ENCODE data around the gene ARHGDIA. TPM values are rescaled to one million over a fixed set of nuclear protein-coding genes. Genes with fewer than 3 reads are reported as not detected.

Gene ARHGDIA
- total and polyA plus RNA-seq, 10 donors: 131 to 392 (median 235) TPM

DNA sequence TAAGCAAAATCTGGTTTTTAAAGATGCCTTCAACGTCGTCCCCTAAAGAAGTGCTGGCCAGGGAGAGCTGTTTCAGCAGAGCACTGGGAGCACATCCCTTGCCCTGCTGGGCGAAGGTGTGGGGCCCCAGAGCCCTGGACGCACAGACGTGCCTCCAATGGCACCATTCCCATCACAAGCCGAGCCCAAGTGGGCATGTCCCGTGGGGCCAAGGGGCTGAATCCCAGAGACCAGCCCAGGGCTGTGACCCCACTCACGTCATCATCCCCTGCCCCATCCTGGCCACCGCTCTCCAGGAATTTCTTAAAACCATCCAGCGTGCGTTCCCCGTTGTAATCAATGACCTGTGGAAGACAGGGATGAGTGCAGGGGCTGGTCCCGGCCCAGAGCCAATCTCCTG, 26.2 kb downstream of the ARHGDIA start:
- intact Hi-C loops (cut with DNase I; ENCODE audit: low total_unique reads): no loop called here
- no peak for TF ChIP-seq POLR2A (IDR thresholded peaks at IDR 0.05)
- peak; percentile 0 to 42 (median 20) for TF ChIP-seq POLR2AphosphoS5 (IDR thresholded peaks at IDR 0.05)
- no peaks in the 10 kb centered on the region for H3K27me3 ChIP-seq (replicated peaks in 1 of 7)
- peak overlapping the region in 2 of 8 donors; percentile 47 to 54 for H3K27ac ChIP-seq
- peaks cover 0 to 82% (median 75%) of the 10 kb centered on the region in 6 donors for H3K36me3 ChIP-seq
- no peaks in the 10 kb centered on the region for H3K9me3 ChIP-seq
- peaks cover 0 to 53% (median 27%) of the 10 kb centered on the region in 6 donors for H3K4me1 ChIP-seq
- no peak overlapping the region for H3K4me3 ChIP-seq
- DNase-seq: peak; percentile 53
- WGBS, 5 donors: 90 to 94% (median 92%) methylated on average over 11 to 13 of the region's 13 CpGs

DNA sequence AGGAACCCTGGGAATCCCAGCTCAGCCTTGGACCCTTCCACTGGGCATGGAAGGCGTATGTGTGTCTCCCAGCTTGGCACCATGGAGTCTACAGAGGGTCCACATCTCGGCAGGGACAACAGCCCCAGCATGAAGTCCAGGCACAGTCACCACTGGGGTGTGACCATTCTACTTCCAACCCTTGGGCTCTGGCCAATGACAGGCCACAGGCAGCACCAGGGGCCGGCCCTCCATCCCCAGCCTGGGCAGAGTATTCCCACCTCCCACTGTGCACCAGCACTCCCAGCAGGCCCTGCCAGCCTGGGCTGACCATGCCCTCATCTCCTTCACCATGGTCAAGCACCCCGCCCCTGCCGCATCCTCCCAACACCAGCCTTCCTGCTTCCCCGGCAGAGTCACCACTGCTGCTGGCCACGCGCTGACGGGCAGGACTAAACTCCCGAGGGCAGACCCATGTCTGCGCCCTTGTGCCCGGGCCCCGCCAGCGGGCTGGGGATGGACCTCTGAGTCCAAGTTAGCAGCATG, 26.7 kb downstream of the ARHGDIA start:
- TF ChIP-seq POLR2AphosphoS5 (IDR thresholded peaks at IDR 0.05): peak; percentile 22 to 72 (median 46)
- no peak for TF ChIP-seq CTCF (IDR thresholded peaks at IDR 0.05 in 8 of 11, conservative IDR thresholded peaks at IDR 0.05 in 3 of 11)
- TF ChIP-seq POLR2A (IDR thresholded peaks at IDR 0.05): no peak
- peaks cover 0 to 77% (median 70%) of the 10 kb centered on the region in 6 donors for H3K36me3 ChIP-seq
- no peaks in the 10 kb centered on the region for H3K27me3 ChIP-seq (replicated peaks in 1 of 7)
- DNase-seq: peak; percentile 77
- H3K4me1 ChIP-seq: peaks cover 0 to 53% (median 27%) of the 10 kb centered on the region in 6 donors
- intact Hi-C loops (cut with DNase I; ENCODE audit: low total_unique reads): no loop called here
- no peaks in the 10 kb centered on the region for H3K9me3 ChIP-seq
- no peak overlapping the region for H3K4me3 ChIP-seq
- peak overlapping the region in 3 of 8 donors; percentile 40 to 54 (median 47) for H3K27ac ChIP-seq
- 77 to 91% (median 83%) methylated on average over 10 to 14 of the region's 14 CpGs for WGBS, 5 donors

GRCh38 chr17:81843713-81844326, 27.3 kb downstream of the ARHGDIA start:
- no peaks in the 10 kb centered on the region for H3K27me3 ChIP-seq (replicated peaks in 1 of 7)
- peaks cover 0 to 55% (median 27%) of the 10 kb centered on the region in 6 donors for H3K4me1 ChIP-seq
- peak overlapping the region in 6 of 8 donors; percentile 14 to 54 (median 40) for H3K27ac ChIP-seq
- intact Hi-C loops (cut with DNase I; ENCODE audit: low total_unique reads): no loop called here
- H3K9me3 ChIP-seq: no peaks in the 10 kb centered on the region
- 69 to 93% (median 81%) methylated on average over 27 to 30 of the region's 30 CpGs for WGBS, 5 donors
- no peak overlapping the region for H3K4me3 ChIP-seq
- H3K36me3 ChIP-seq: peaks cover 0 to 71% (median 64%) of the 10 kb centered on the region in 6 donors
- peak; percentile 54 for DNase-seq
- TF ChIP-seq POLR2A (IDR thresholded peaks at IDR 0.05) (no peak), CTCF (IDR thresholded peaks at IDR 0.05 in 8 of 11, conservative IDR thresholded peaks at IDR 0.05 in 3 of 11) (no peak), POLR2AphosphoS5 (IDR thresholded peaks at IDR 0.05) (no peak)

- TF ChIP-seq POLR2AphosphoS5 (IDR thresholded peaks at IDR 0.05) (peak; percentile 37 to 70 (median 52)), CTCF (IDR thresholded peaks at IDR 0.05 in 8 of 11, conservative IDR thresholded peaks at IDR 0.05 in 3 of 11) (no peak)
- H3K9me3 ChIP-seq: no peaks in the 10 kb centered on the region
- no peaks in the 10 kb centered on the region for H3K27me3 ChIP-seq (replicated peaks in 1 of 7)
- peak; percentile 66 for DNase-seq
- no peak overlapping the region for H3K4me3 ChIP-seq
- peaks cover 0 to 62% (median 56%) of the 10 kb centered on the region in 6 donors for H3K36me3 ChIP-seq
- WGBS, 5 donors: 64 to 79% (median 70%) methylated on average over 19 to 21 of the region's 21 CpGs
- intact Hi-C loops (cut with DNase I; ENCODE audit: low total_unique reads): no loop called here
- peaks cover 0 to 64% (median 27%) of the 10 kb centered on the region in 6 donors for H3K4me1 ChIP-seq
- H3K27ac ChIP-seq: peak overlapping the region in 6 of 8 donors; percentile 26 to 54 (median 40)
Observed at GRCh38 chr17:81842725-81843504, 28.2 kb downstream of the ARHGDIA start.
